Measurements from ENCODE around the gene DNAH14. TPM values are rescaled to one million over a fixed set of nuclear protein-coding genes. Genes with fewer than 3 reads are reported as not detected.

Gene DNAH14
- total and polyA plus RNA-seq, 2 of the 13 experiments (the other 11 are each of a cell fraction or from before 2014, with no cell fraction given), result 4.5 to 27.5 TPM

DNA sequence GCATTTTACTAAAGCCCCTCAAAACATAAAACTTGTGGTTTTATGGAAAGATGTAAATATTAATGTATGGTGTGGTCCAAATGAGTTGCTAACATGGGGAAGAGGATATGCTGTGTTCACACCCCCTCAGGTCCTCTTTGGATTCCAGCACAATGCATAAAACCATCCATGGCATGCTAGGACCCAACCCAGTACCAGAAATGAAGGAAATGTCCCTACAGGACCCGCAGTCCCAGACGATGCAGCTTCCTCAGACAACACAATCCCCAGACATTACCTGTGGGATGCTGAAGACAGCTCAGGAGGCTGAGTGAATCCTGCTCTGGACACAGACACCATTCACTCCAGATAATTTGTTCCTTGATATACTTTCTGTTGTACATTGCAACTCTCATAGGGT lies 296.2 kb downstream of the DNAH14 start:
- FAIRE-seq, result no peak
- Histone ChIP-seq H3K27ac (ENCODE audit: extremely low read length, insufficient read depth, low read length) (no peak overlapping the region), H3K9ac (ENCODE audit: insufficient read depth, low read depth, low read length) (no peak overlapping the region), H3K9me3 (ENCODE audit: low read length) (no peaks in the 10 kb centered on the region), H3K79me2 (ENCODE audit: insufficient read depth, low read length) (no peaks in the 10 kb centered on the region), H2AFZ (ENCODE audit: low read length) (no peak overlapping the region), H3K4me2 (ENCODE audit: low read depth, low read length) (no peak overlapping the region), H3K4me1 (ENCODE audit: insufficient read depth, low read length) (peaks cover 39% of the 10 kb centered on the region), H4K20me1 (ENCODE audit: insufficient read depth, low read length) (no peaks in the 10 kb centered on the region), H3K4me3 (replicated peaks in 1 of 3; ENCODE audit: insufficient read depth in 1 of 3, low read depth in 2 of 3, low read length in 3 of 3) (no peak overlapping the region), H3K27me3 (ENCODE audit: control insufficient read depth in 1 of 2, insufficient read depth in 2 of 2, low read length in 2 of 2) (no peaks in the 10 kb centered on the region), H3K36me3 (replicated peaks in 1 of 2; ENCODE audit: control insufficient read depth in 1 of 2, insufficient read depth in 2 of 2, low read length in 2 of 2) (no peaks in the 10 kb centered on the region)
- no TSS peak for BruUV-seq (replicated peaks)
- in situ Hi-C loops (cut with HindIII; ENCODE audit: extremely low pct_ligation_motif_present, low pct_unique_long_range_greater_than_20kb) (no loop called here), intact Hi-C loops (cut with micrococcal nuclease; ENCODE audit: unreplicated experiment) (no loop called here)
- POLR2A ChIA-PET, result no interaction called here
- CTCF ChIA-PET (ENCODE audit: low intra/inter-chr PET ratio, low total read pairs), result no interaction called here
- no peak for ATAC-seq
- no peak for DNase-seq (ENCODE audit: low spot score)
- WGBS (ENCODE audit: low lambda C conversion rate), result 92% methylated on average over 2 of the region's 2 CpGs
- no peak for TF ChIP-seq ZMYM3 (CRISPR knock-in tag; IDR thresholded peaks at IDR 0.05)
- no peak for TF ChIP-seq ZNF619 (CRISPR knock-in tag; IDR thresholded peaks at IDR 0.05)
- no peak for TF ChIP-seq ZNF703 (CRISPR knock-in tag; IDR thresholded peaks at IDR 0.05; ENCODE audit: borderline replicate concordance)
- TF ChIP-seq, protein P1, sequence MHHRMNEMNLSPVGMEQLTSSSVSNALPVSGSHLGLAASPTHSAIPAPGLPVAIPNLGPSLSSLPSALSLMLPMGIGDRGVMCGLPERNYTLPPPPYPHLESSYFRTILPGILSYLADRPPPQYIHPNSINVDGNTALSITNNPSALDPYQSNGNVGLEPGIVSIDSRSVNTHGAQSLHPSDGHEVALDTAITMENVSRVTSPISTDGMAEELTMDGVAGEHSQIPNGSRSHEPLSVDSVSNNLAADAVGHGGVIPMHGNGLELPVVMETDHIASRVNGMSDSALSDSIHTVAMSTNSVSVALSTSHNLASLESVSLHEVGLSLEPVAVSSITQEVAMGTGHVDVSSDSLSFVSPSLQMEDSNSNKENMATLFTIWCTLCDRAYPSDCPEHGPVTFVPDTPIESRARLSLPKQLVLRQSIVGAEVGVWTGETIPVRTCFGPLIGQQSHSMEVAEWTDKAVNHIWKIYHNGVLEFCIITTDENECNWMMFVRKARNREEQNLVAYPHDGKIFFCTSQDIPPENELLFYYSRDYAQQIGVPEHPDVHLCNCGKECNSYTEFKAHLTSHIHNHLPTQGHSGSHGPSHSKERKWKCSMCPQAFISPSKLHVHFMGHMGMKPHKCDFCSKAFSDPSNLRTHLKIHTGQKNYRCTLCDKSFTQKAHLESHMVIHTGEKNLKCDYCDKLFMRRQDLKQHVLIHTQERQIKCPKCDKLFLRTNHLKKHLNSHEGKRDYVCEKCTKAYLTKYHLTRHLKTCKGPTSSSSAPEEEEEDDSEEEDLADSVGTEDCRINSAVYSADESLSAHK (CRISPR knock-in tag; IDR thresholded peaks at IDR 0.05; ENCODE audit: borderline replicate concordance), result no peak
- TF ChIP-seq ATAD3A (CRISPR knock-in tag; IDR thresholded peaks at IDR 0.05), result no peak
- no peak for TF ChIP-seq ZBTB3 (CRISPR knock-in tag; IDR thresholded peaks at IDR 0.05; ENCODE audit: borderline replicate concordance, low read depth)
- TF ChIP-seq RBFOX2 (IDR thresholded peaks at IDR 0.05; ENCODE audit: low read depth, low read length), result no peak
